ENCODE results near the gene LRRC25.

DNA sequence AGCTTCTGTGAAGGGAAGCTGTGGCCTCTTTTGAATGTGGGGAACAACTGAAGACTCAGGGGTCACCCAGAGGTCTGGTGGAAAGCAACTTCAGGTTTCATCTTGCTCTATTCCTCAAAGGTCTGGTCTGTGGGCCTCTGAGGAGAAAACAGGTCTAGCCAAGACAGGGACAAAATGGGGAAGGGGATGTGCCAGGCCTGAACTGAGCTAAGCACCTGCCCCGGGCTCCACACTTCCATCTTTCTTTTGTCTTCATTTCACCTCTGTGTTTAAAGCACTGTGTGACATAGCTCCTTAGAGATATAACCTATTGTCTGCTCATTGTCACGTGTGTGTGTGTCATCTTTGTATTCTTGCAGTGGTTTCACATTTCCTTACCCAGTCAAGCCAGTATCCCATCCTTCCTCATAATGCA, 31.4 kb downstream of the LRRC25 start:
- TF ChIP-seq, protein P1, sequence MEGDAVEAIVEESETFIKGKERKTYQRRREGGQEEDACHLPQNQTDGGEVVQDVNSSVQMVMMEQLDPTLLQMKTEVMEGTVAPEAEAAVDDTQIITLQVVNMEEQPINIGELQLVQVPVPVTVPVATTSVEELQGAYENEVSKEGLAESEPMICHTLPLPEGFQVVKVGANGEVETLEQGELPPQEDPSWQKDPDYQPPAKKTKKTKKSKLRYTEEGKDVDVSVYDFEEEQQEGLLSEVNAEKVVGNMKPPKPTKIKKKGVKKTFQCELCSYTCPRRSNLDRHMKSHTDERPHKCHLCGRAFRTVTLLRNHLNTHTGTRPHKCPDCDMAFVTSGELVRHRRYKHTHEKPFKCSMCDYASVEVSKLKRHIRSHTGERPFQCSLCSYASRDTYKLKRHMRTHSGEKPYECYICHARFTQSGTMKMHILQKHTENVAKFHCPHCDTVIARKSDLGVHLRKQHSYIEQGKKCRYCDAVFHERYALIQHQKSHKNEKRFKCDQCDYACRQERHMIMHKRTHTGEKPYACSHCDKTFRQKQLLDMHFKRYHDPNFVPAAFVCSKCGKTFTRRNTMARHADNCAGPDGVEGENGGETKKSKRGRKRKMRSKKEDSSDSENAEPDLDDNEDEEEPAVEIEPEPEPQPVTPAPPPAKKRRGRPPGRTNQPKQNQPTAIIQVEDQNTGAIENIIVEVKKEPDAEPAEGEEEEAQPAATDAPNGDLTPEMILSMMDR (IDR thresholded peaks at IDR 0.05): no peak
- TF ChIP-seq POLR2AphosphoS5 (IDR thresholded peaks at IDR 0.05; ENCODE audit: insufficient read depth in 1 of 2, low read depth in 1 of 2): peak in 1 of 2 donors; percentile 20
